ENCODE results near the gene CAMTA2. TPM values are rescaled to one million over a fixed set of nuclear protein-coding genes. Genes with fewer than 3 reads are reported as not detected.

Gene CAMTA2
- total and polyA plus RNA-seq, 9 of the 15 experiments (the other 6 are each of a cell fraction or from before 2014, with no cell fraction given) = 0.24 to 25.1 (median 6.3) TPM

GRCh38 chr17:5011928-5012327 is 24.5 kb upstream of the CAMTA2 start:
- Histone ChIP-seq H3K27ac (ENCODE audit: extremely low read depth, low read depth, low read length) (no peak overlapping the region), H3K4me3 (no peak overlapping the region), H3K9me1 (ENCODE audit: control insufficient read depth, insufficient read depth, low read length) (no peaks in the 10 kb centered on the region), H3K36me3 (ENCODE audit: control insufficient read depth, insufficient read depth, low read length) (peaks cover 52% of the 10 kb centered on the region; the same call in 2 of the 3 replicates), H3K4me2 (ENCODE audit: insufficient read depth, low read length) (no peak overlapping the region), H3K9ac (ENCODE audit: insufficient read depth in 1 of 2, low read depth in 2 of 2, low read length in 2 of 2) (no peak overlapping the region), H4K20me1 (replicated peaks; ENCODE audit: control insufficient read depth, insufficient read depth, low read length) (no peaks in the 10 kb centered on the region), H3K9me3 (replicated peaks; ENCODE audit: control insufficient read depth, insufficient read depth, low read depth, low read length) (no peaks in the 10 kb centered on the region), H3K4me1 (replicated peaks in 1 of 2; ENCODE audit: control insufficient read depth in 2 of 2, insufficient read depth in 2 of 2, low read length in 2 of 2) (peaks cover 0 to 3% of the 10 kb centered on the region in 2 experiments; a peak in 2 of 5 replicates), H3K27me3 (ENCODE audit: control insufficient read depth in 2 of 2, insufficient read depth in 2 of 2, low read length in 2 of 2) (no peaks in the 10 kb centered on the region), H2AFZ (ENCODE audit: low read depth, low read length) (no peak overlapping the region), H3K79me2 (ENCODE audit: control insufficient read depth, insufficient read depth, low read length) (no peaks in the 10 kb centered on the region)
- intact Hi-C loops (cut with micrococcal nuclease) (no loop called here), in situ Hi-C loops (cut with MboI) (no loop called here)
- no TSS peak for BruUV-seq (replicated peaks)
- ATAC-seq (no peak), FAIRE-seq (no peak), DNase-seq (ENCODE audit: extremely low read depth in 1 of 4, low spot score in 3 of 4) (no peak)
- 81% methylated on average over 6 of the region's 6 CpGs for WGBS (ENCODE audit: insufficient coverage, low coverage, missing lambda C conversion rate)
- TF ChIP-seq ATF6 (CRISPR knock-in tag; IDR thresholded peaks at IDR 0.05) (no peak), FOXA1 (IDR thresholded peaks at IDR 0.05; ENCODE audit: borderline replicate concordance) (no peak), EGR1 (conservative IDR thresholded peaks at IDR 0.05) (no peak)
- ChIA-PET CTCF (ENCODE audit: low intra/inter-chr PET ratio) (no interaction called here), POLR2A (no interaction called here)
